OCI-LY7 (cell line): ENCODE results near the gene ZCCHC10. TPM values are rescaled to one million over a fixed set of nuclear protein-coding genes. Genes with fewer than 3 reads are reported as not detected.
"Not testable (repeated sequence)": the region's sequence is repeated elsewhere in the genome, so short reads cannot be mapped to it uniquely, and the experiment has no call there.

Source experiments
- BruUV-seq: library from RNA; stranded (reverse); fragments of 400-500 nt; replicated peaks from 2 replicates; lab custom pipeline; 2021; lab: Mats Ljungman, UMichigan
- CTCF ChIA-PET: fragments of 300-600 bp; sonication (Branson Sonifier 250); formaldehyde crosslinking; loops from one replicate; lab custom pipeline; 2022; ENCODE audit warnings: antibody characterized with exemption; ENCODE audit not compliant: unreplicated experiment; lab: Charles Lee
- POLR2A ChIA-PET: fragments of 300-600 bp; sonication (Branson Sonifier 250); formaldehyde crosslinking; loops from one replicate; lab custom pipeline; 2022; ENCODE audit warnings: antibody characterized with exemption; lab: Charles Lee
- DNase-seq: peaks from one replicate; pipeline ENCODE4 v3.0.0-alpha.2; 2015; ENCODE audit warnings: low spot score
- H2AFZ ChIP-seq: fragments of 200-600 bp; sonication (generic), shearing (Covaris generic); 2 replicates; pipeline ENCODE4 v1.6.1; 2014; ENCODE audit warnings: mild to moderate bottlenecking, antibody characterized with exemption, low read length, moderate library complexity
- H3K27ac ChIP-seq: fragments of 200-600 bp; sonication (generic); 2 replicates; pipeline ENCODE4 v1.5.1; 2014; ENCODE audit warnings: mixed run types, low read depth, mild to moderate bottlenecking, moderate library complexity, low read length, inconsistent platforms; ENCODE audit not compliant: poor library complexity, severe bottlenecking
- H3K36me3 ChIP-seq: fragments of 200-600 bp; sonication (generic); 2 replicates; pipeline ENCODE4 v1.6.1; 2014; ENCODE audit warnings: mild to moderate bottlenecking, antibody characterized with exemption, low read length, moderate library complexity, mixed read lengths; ENCODE audit not compliant: insufficient read depth
- H3K4me1 ChIP-seq: fragments of 200-600 bp; sonication (generic); 2 replicates; pipeline ENCODE4 v1.5.1; 2014; ENCODE audit warnings: mild to moderate bottlenecking, low read length; ENCODE audit not compliant: insufficient read depth, poor library complexity, severe bottlenecking
- H3K4me2 ChIP-seq: fragments of 200-600 bp; sonication (generic); 2 replicates; pipeline ENCODE4 v1.6.1; 2014; ENCODE audit warnings: mild to moderate bottlenecking, low read length
- H3K4me3 ChIP-seq: fragments of 200-600 bp; sonication (generic); 2 replicates; pipeline ENCODE4 v1.5.1; 2014; ENCODE audit warnings: mild to moderate bottlenecking, low read depth, low read length; ENCODE audit not compliant: poor library complexity, severe bottlenecking
- H3K79me2 ChIP-seq: fragments of 200-600 bp; sonication (generic); 2 replicates; pipeline ENCODE4 v1.6.1; 2016; ENCODE audit warnings: low read depth, mild to moderate bottlenecking, low read length, moderate library complexity, mixed read lengths; ENCODE audit not compliant: insufficient read depth
- H3K9me2 ChIP-seq: fragments of 200-600 bp; sonication (generic); 2 replicates; pipeline ENCODE4 v1.6.1; 2016; ENCODE audit warnings: mild to moderate bottlenecking, low read length, mixed read lengths; ENCODE audit not compliant: insufficient read depth
- H3K9me3 ChIP-seq: fragments of 200-600 bp; sonication (generic); 2 replicates; pipeline ENCODE4 v1.6.1; 2014; ENCODE audit warnings: mild to moderate bottlenecking, mixed run types, low read length, mixed read lengths
- H4K20me1 ChIP-seq: fragments of 200-600 bp; sonication (generic); 2 replicates; pipeline ENCODE4 v1.6.1; 2014; ENCODE audit warnings: mild to moderate bottlenecking, antibody characterized with exemption, low read length, moderate library complexity, mixed read lengths; ENCODE audit not compliant: insufficient read depth
- CTCF ChIP-seq: fragments of 200-600 bp; sonication (generic); conservative IDR thresholded peaks from 2 replicates; pipeline ENCODE4 v1.5.1; 2014; ENCODE audit warnings: mild to moderate bottlenecking, antibody characterized with exemption, low read length, moderate library complexity, mixed read lengths
- EZH2phosphoT487 ChIP-seq: fragments of 200-600 bp; sonication (generic); IDR thresholded peaks from 2 replicates; pipeline ENCODE4 v1.6.1; 2018; ENCODE audit warnings: low read depth, borderline replicate concordance, mild to moderate bottlenecking, mixed run types, antibody characterized with exemption, low read length, moderate library complexity, mixed read lengths
- intact Hi-C: fragments of 100-400 bp; cut with micrococcal nuclease; formaldehyde crosslinking; loops from one replicate; pipeline ENCODE4 v1.10.0; 2022; ENCODE audit not compliant: unreplicated experiment
- total RNA-seq, 2 experiments: library from RNA; depleted of rRNA in 1 of 2; stranded (reverse); fragments of >200 nt in 1 of 2; shearing (Covaris generic) in 1 of 2; gene quantifications; 2 replicates each; pipeline ENCODE4 v1.2.3, GENCODE V29; 2014 to 2022

Gene ZCCHC10
- total RNA-seq, 2 experiments from 2014 or later, result 27.2 to 45.4 TPM

DNA sequence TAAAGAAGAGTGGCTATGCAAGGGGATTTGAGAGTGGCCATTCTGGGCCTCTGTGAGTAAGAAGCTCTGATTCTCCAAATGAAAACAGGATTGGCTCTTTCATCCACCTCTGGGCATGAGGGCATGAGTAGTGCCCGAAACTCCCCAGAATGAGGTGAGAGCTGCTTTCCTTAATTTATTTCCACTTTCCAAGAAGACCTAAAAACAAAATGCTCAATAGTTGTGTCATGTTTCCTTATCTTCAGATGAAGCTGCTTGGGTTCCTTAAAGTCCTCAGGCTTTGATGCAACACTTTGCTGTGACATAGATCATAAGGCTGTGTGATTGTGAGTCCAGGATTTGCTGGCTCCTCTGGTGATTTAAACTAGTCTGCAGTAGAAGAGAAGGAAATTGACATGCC, 3.1 kb upstream of the ZCCHC10 start:
- POLR2A ChIA-PET, result interaction anchor here (0.6 to 6.8 kb wide), 5 partner anchors 12 to 293 kb away, joined by 3 to 70 read pairs (median 4); partner anchors contain the start of genes HSPA4 and KIF3A
- Histone ChIP-seq H3K9me3 (no peaks in the 10 kb centered on the region), H3K4me1 (peaks cover 67% of the 10 kb centered on the region), H3K4me2 (0 out of 2 replicates have a peak overlapping the region, but pooled peaks have one; percentile 18), H2AFZ (peak overlapping the region; percentile 76), H4K20me1 (no peaks in the 10 kb centered on the region), H3K9me2 (no peaks in the 10 kb centered on the region), H3K27ac (peak overlapping the region; percentile 39), H3K4me3 (no peak overlapping the region), H3K36me3 (peaks cover 2% of the 10 kb centered on the region), H3K79me2 (peaks cover 19% of the 10 kb centered on the region)
- DNase-seq, result no peak
- no TSS peak for BruUV-seq
- TF ChIP-seq CTCF, result no peak
- TF ChIP-seq EZH2phosphoT487, result no peak
- intact Hi-C loops, result no loop called here
- CTCF ChIA-PET, result no interaction called here

- Histone ChIP-seq H3K4me2 (peak overlapping the region; percentile 81), H3K27ac (peak overlapping the region; percentile 58), H2AFZ (peak overlapping the region; percentile 82), H3K9me3 (no peaks in the 10 kb centered on the region), H3K79me2 (peaks cover 46% of the 10 kb centered on the region), H3K36me3 (peaks cover 25% of the 10 kb centered on the region), H3K9me2 (no peaks in the 10 kb centered on the region), H3K4me3 (peak overlapping the region; percentile 79), H4K20me1 (no peaks in the 10 kb centered on the region), H3K4me1 (peaks cover 43% of the 10 kb centered on the region)
- no peak for DNase-seq
- TF ChIP-seq CTCF, result no peak
- ChIA-PET CTCF (no interaction called here), POLR2A (interaction anchor here (1.5 to 1.8 kb wide), 2 partner anchors 22 to 23 kb away, joined by 3 to 6 read pairs; no protein-coding TSS in a partner anchor)
- BruUV-seq, result no TSS peak
- intact Hi-C loops, result loop anchor here (1.0 kb wide), 1 partner anchor 63 kb away; the partner anchor contains the start of gene AFF4
Observed at GRCh38 chr5:133026664-133027153, 360 bp upstream of the ZCCHC10 start.

GRCh38 chr5:133019471-133019870, 6.9 kb downstream of the ZCCHC10 start:
- intact Hi-C loops, H2AFZ ChIP-seq, H3K4me1 ChIP-seq, H3K4me3 ChIP-seq, H4K20me1 ChIP-seq, DNase-seq, BruUV-seq, H3K4me2 ChIP-seq, H3K27ac ChIP-seq, H3K9me2 ChIP-seq, CTCF ChIA-PET, H3K9me3 ChIP-seq: not testable (repeated sequence)
- H3K79me2 ChIP-seq, result peaks cover 74% of the 10 kb centered on the region
- POLR2A ChIA-PET, result interaction anchor here (0.6 to 1.3 kb wide), 5 partner anchors 14 to 553 kb away, joined by 3 to 7 read pairs (median 3); no protein-coding TSS in a partner anchor
- peaks cover 82% of the 10 kb centered on the region for H3K36me3 ChIP-seq
